ENCODE results near the gene AUH.

Gene AUH

GRCh38 chr9:91241909-91242308 lies 119.8 kb downstream of the AUH start:
- DNase-seq, result no peak

GRCh38 chr9:91240596-91241165 lies 121.0 kb downstream of the AUH start:
- DNase-seq, result no peak

- no peak for DNase-seq
These were observed 122.2 kb downstream of the AUH start for GRCh38 chr9:91239367-91240111.

- no peak for DNase-seq
These were observed 127.2 kb downstream of the AUH start for GRCh38 chr9:91234523-91234922.

GRCh38 chr9:91231619-91232018 lies 130.1 kb downstream of the AUH start:
- no peak for DNase-seq

- DNase-seq, result no peak
These were observed 138.7 kb downstream of the AUH start for GRCh38 chr9:91223000-91223399.

- DNase-seq, result no peak
These were observed 139.3 kb downstream of the AUH start for GRCh38 chr9:91222457-91222856.

- no peak for DNase-seq
These were observed 140.4 kb downstream of the AUH start for GRCh38 chr9:91221332-91221731.

GRCh38 chr9:91220491-91221135 lies 141.1 kb downstream of the AUH start:
- no peak for DNase-seq

- no peak for DNase-seq
These were observed 141.7 kb downstream of the AUH start for GRCh38 chr9:91220021-91220420.

GRCh38 chr9:91219557-91219956 lies 142.2 kb downstream of the AUH start:
- no peak for DNase-seq

- no peak for DNase-seq
These were observed 144.3 kb downstream of the AUH start for GRCh38 chr9:91217388-91217787.

GRCh38 chr9:91214867-91215266 lies 146.9 kb downstream of the AUH start:
- DNase-seq, result no peak

- DNase-seq, result no peak
These were observed 147.6 kb downstream of the AUH start for GRCh38 chr9:91214086-91214485.

GRCh38 chr9:91212596-91213243 lies 149.0 kb downstream of the AUH start:
- no peak for DNase-seq

- no peak for DNase-seq
These were observed 149.8 kb downstream of the AUH start for GRCh38 chr9:91211919-91212318.

GRCh38 chr9:91211414-91211813 lies 150.3 kb downstream of the AUH start:
- no peak for DNase-seq

GRCh38 chr9:91210318-91210717 lies 151.4 kb downstream of the AUH start:
- DNase-seq, result no peak

GRCh38 chr9:91208837-91209236 lies 152.9 kb downstream of the AUH start:
- no peak for DNase-seq

- DNase-seq, result no peak
These were observed 153.3 kb downstream of the AUH start for GRCh38 chr9:91208419-91208745.

GRCh38 chr9:91207729-91208418 lies 153.8 kb downstream of the AUH start:
- DNase-seq, result no peak

GRCh38 chr9:91207397-91207728 lies 154.4 kb downstream of the AUH start:
- no peak for DNase-seq

- no peak for DNase-seq
These were observed 154.9 kb downstream of the AUH start for GRCh38 chr9:91206806-91207205.
